ENCODE results near the gene IGSF6.

DNA sequence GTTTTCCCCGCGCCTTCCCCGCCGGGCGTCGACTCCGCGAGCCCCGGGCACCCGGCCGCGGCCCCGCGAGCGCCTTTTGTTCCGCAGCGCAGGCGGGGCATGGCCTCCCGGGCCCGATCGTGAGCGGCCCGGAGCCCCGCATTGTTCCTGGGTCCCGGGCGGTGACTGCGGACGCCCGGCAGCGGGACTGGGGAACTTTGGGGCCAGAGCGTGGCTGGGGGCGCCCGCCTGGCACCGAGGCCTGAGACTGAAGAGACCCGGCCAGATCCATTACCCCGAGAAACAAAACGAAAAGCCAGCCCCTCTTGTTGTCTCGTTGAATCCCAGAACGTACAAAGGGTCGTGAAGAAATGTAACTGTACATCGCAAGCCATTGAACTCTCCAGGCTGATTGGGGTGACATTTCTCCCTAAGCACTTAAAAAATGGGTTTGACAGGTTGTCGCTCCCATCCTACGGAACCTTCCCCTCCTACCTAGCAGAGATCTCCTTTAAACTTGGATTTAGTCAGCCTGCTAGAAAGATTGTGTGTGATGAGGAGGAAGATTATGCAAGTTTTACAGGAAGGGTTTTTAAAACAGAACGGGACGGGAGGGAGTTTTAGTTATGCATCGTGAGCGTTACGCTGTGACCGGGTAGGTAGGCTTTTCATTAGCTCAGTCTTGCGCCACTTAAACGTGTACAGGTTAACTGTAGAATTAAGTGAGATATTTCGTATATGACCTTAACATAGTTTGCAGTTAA is 52.2 kb downstream of the IGSF6 start:
- TF ChIP-seq GATA2 (IDR thresholded peaks at IDR 0.05; ENCODE audit: low read depth, low read length) = no peak
- TF ChIP-seq GATA3 (IDR thresholded peaks at IDR 0.05; ENCODE audit: low read depth, low read length) = no peak

Data from SH-SY5Y (cell line).